Spleen (tissue), 11 donors: ENCODE data around the gene FBLN1. TPM values are rescaled to one million over a fixed set of nuclear protein-coding genes. Genes with fewer than 3 reads are reported as not detected.

Source experiments
- DNase-seq: peaks from one replicate; pipeline ENCODE4 v3.0.0-alpha.2; 2020
- H3K27ac ChIP-seq, 8 donors: fragments of 200-600 bp; sonication (generic) in 7 of 8; 1 replicate in 4 of 8; 2 replicates in 4 of 8; pipeline versions ENCODE4 v1.5.0 to v1.8.0; 2016 to 2021; ENCODE audit warnings: inconsistent platforms in 4 of 8, mild to moderate bottlenecking in 4 of 8, moderate library complexity in 1 of 8
- H3K27me3 ChIP-seq, 7 donors: fragments of 200-600 bp; sonication (generic) in 6 of 7; replicated peaks in 1 of 7; 1 replicate in 4 of 7; 2 replicates in 3 of 7; pipeline versions ENCODE4 v1.5.0 to v1.8.0; 2016 to 2021; ENCODE audit warnings: inconsistent platforms in 3 of 7, mild to moderate bottlenecking in 1 of 7
- H3K36me3 ChIP-seq, 6 donors: fragments of 200-600 bp; sonication (generic) in 5 of 6; 1 replicate in 4 of 6; 2 replicates in 2 of 6; pipeline versions ENCODE4 v1.5.0 to v1.8.0; 2016 to 2021; ENCODE audit warnings: inconsistent platforms in 2 of 6
- H3K4me1 ChIP-seq, 6 donors: fragments of 200-600 bp; sonication (generic) in 5 of 6; 1 replicate in 3 of 6; 2 replicates in 3 of 6; pipeline versions ENCODE4 v1.5.0 to v1.8.0; 2016 to 2021; ENCODE audit warnings: inconsistent platforms in 3 of 6
- H3K4me3 ChIP-seq, 8 donors: fragments of 200-600 bp; sonication (generic) in 7 of 8; 1 replicate in 4 of 8; 2 replicates in 4 of 8; pipeline versions ENCODE4 v1.5.0 to v1.8.0; 2016 to 2021; ENCODE audit warnings: inconsistent platforms in 4 of 8, mild to moderate bottlenecking in 4 of 8, moderate library complexity in 2 of 8
- H3K9me3 ChIP-seq, 8 donors: fragments of 200-600 bp; sonication (generic) in 7 of 8; 1 replicate in 4 of 8; 2 replicates in 4 of 8; pipeline versions ENCODE4 v1.5.0 to v1.8.0; 2016 to 2021; ENCODE audit warnings: inconsistent platforms in 4 of 8
- CTCF ChIP-seq, 11 experiments: fragments of 200-600 bp in 7 of 11; fragments of 450-650 bp in 4 of 11; sonication (generic) in 4 of 11; IDR thresholded peaks in 8 of 11; conservative IDR thresholded peaks in 3 of 11; 1 replicate in 7 of 11; 2 replicates in 4 of 11; pipeline versions ENCODE4 v1.4.0 to v1.8.0; 2016 to 2021; ENCODE audit warnings: antibody characterized with exemption in 11 of 11, inconsistent platforms in 4 of 11, mild to moderate bottlenecking in 1 of 11
- POLR2A ChIP-seq, 3 donors: fragments of 450-650 bp; IDR thresholded peaks; one replicate each; pipeline ENCODE4 v1.5.1; 2017; ENCODE audit warnings: antibody characterized with exemption in 3 of 3, mild to moderate bottlenecking in 1 of 3
- POLR2AphosphoS5 ChIP-seq, 3 donors: sonication (generic); formaldehyde crosslinking; IDR thresholded peaks; one replicate each; pipeline ENCODE4 v1.5.1; 2017; ENCODE audit warnings: antibody characterized with exemption in 3 of 3
- WGBS, 5 donors: extraction: QIAGEN DNeasy Blood & Tissue Kit in 3 of 5; methylation state at CpG; one replicate each; pipeline versions ENCODE4 v1.1.5 to v1.1.7; 2013 to 2018; 5-methylcytosine and 5-hydroxymethylcytosine counted together
- intact Hi-C: fragments of 100-400 bp; cut with DNase I; formaldehyde crosslinking; loops from one replicate; pipeline ENCODE4 v1.15.0; 2023; ENCODE audit warnings: low total_unique reads
- polyA plus RNA-seq, 3 donors: library from polyadenylated mRNA; stranded (reverse); fragments of 200-250 nt; gene quantifications; one replicate each; pipeline ENCODE4 v1.2.1, GENCODE V29; 2013
- total RNA-seq, 7 donors: library from RNA; depleted of rRNA in 3 of 7; stranded (reverse); fragments of >200 nt in 3 of 7; fragmentation: NEBNext Ultra II Directional in 4 of 7; extraction: Animal tissue kit (Norgen Biotek cat#: 25700) in 4 of 7; gene quantifications; one replicate each; pipeline versions ENCODE4 v1.1.0 to v1.2.1, GENCODE V29; 2016 to 2021
- donor health status: healthy with polysubstance abuse.
- donor health status: DM: no; HTN: no; CAD: no; lungs with moderate emphysema.
- donor health status: DM: no; HTN: no; CAD: no.
- donor health status: Bipolar disorder and iron deficiency.
- donor health status: healthy.
- donor health status: DM: no; HTN: no; CAD: no.
- donor health status: DM: yes; HTN: yes; CAD: no.

Gene FBLN1
- total and polyA plus RNA-seq, 10 donors = 1.9 to 20.3 (median 11.0) TPM

DNA sequence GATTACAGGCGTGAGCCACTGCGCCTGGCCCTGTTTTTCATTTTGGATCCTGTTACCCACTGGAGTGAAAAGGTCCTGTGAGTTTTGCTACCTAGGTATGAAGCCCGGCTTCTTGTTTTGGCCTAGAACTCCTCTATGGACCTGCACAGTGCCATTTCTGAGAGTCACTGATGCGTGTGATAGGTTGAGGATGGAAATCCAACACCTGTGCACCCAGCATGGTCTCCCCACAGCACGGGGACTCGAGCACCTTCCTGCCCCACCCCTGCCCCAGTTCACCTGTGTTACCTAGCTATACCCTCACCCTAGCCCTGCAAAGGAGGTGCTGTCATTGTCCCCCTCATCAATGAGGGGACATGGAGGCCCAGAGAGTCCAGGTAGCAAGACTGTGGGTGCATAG lies 5.1 kb downstream of the FBLN1 start:
- H3K9me3 ChIP-seq = no peaks in the 10 kb centered on the region
- no peak for DNase-seq
- H3K4me1 ChIP-seq = peaks cover 0 to 25% (median 9%) of the 10 kb centered on the region in 6 donors
- no peak overlapping the region for H3K4me3 ChIP-seq
- WGBS, 5 donors = 69 to 93% (median 89%) methylated on average over 6 of the region's 6 CpGs
- TF ChIP-seq POLR2AphosphoS5 (IDR thresholded peaks at IDR 0.05) = no peak
- no peak for TF ChIP-seq POLR2A (IDR thresholded peaks at IDR 0.05)
- no peak for TF ChIP-seq CTCF (IDR thresholded peaks at IDR 0.05 in 8 of 11, conservative IDR thresholded peaks at IDR 0.05 in 3 of 11)
- intact Hi-C loops = no loop called here
- H3K27ac ChIP-seq = no peak overlapping the region
- H3K27me3 ChIP-seq = peaks cover 0 to 62% (median 15%) of the 10 kb centered on the region in 7 donors
- H3K36me3 ChIP-seq = no peaks in the 10 kb centered on the region

- peaks cover 0 to 15% (median 0%) of the 10 kb centered on the region in 6 donors for H3K4me1 ChIP-seq
- TF ChIP-seq CTCF (IDR thresholded peaks at IDR 0.05 in 8 of 11, conservative IDR thresholded peaks at IDR 0.05 in 3 of 11) = no peak
- no peak for TF ChIP-seq POLR2A (IDR thresholded peaks at IDR 0.05)
- TF ChIP-seq POLR2AphosphoS5 (IDR thresholded peaks at IDR 0.05) = no peak
- no peaks in the 10 kb centered on the region for H3K9me3 ChIP-seq
- no peaks in the 10 kb centered on the region for H3K36me3 ChIP-seq
- H3K27me3 ChIP-seq = peaks cover 0 to 52% (median 5%) of the 10 kb centered on the region in 7 donors
- 82 to 98% (median 93%) methylated on average over 4 of the region's 4 CpGs for WGBS, 5 donors
- intact Hi-C loops = no loop called here
- H3K4me3 ChIP-seq = no peak overlapping the region
- H3K27ac ChIP-seq = no peak overlapping the region
- DNase-seq = no peak
These were observed 6.1 kb downstream of the FBLN1 start for GRCh38 chr22:45508814-45509213.

GRCh38 chr22:45510376-45511232 lies 7.9 kb downstream of the FBLN1 start:
- no peak overlapping the region for H3K27ac ChIP-seq
- H3K27me3 ChIP-seq = peaks cover 0 to 51% (median 0%) of the 10 kb centered on the region in 7 donors
- intact Hi-C loops = no loop called here
- H3K4me1 ChIP-seq = no peaks in the 10 kb centered on the region
- no peaks in the 10 kb centered on the region for H3K9me3 ChIP-seq
- 77 to 89% (median 85%) methylated on average over 14 of the region's 14 CpGs for WGBS, 5 donors
- TF ChIP-seq POLR2A (IDR thresholded peaks at IDR 0.05) (no peak), CTCF (IDR thresholded peaks at IDR 0.05 in 8 of 11, conservative IDR thresholded peaks at IDR 0.05 in 3 of 11) (no peak), POLR2AphosphoS5 (IDR thresholded peaks at IDR 0.05) (no peak)
- no peak overlapping the region for H3K4me3 ChIP-seq
- no peaks in the 10 kb centered on the region for H3K36me3 ChIP-seq
- no peak for DNase-seq

DNA sequence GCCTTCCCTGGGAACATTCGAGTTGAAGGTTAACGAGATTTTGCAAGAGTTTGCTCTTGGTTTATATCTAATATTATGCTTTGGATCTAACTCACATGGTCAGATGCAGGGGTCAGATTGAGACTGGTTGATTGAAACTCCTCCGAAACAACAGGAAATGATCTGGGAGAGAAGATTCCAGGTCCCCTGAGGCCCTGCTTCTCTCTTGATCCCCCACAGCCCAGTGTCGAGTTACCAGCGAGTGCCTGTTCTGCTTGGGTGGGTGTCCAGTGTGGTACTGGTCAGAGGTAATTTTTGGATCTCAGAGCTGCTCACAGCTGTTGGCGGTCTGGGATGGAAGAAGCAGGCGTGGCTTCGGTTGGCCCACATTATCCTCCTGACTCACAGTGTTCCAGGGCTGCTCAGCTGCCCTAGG lies 9.2 kb downstream of the FBLN1 start:
- H3K36me3 ChIP-seq = no peaks in the 10 kb centered on the region
- peaks cover 0 to 51% (median 0%) of the 10 kb centered on the region in 7 donors for H3K27me3 ChIP-seq
- H3K4me1 ChIP-seq = no peaks in the 10 kb centered on the region
- TF ChIP-seq POLR2AphosphoS5 (IDR thresholded peaks at IDR 0.05) (no peak), POLR2A (IDR thresholded peaks at IDR 0.05) (no peak), CTCF (IDR thresholded peaks at IDR 0.05 in 8 of 11, conservative IDR thresholded peaks at IDR 0.05 in 3 of 11) (no peak)
- WGBS, 5 donors = 61 to 83% (median 76%) methylated on average over 8 of the region's 8 CpGs
- no peaks in the 10 kb centered on the region for H3K9me3 ChIP-seq
- H3K27ac ChIP-seq = peak overlapping the region in 6 of 8 donors; percentile 7 to 62 (median 42)
- intact Hi-C loops = no loop called here
- no peak overlapping the region for H3K4me3 ChIP-seq
- DNase-seq = no peak
